ENCODE data around the gene NSUN5. TPM values are rescaled to one million over a fixed set of nuclear protein-coding genes. Genes with fewer than 3 reads are reported as not detected.
"Not testable (repeated sequence)": the region's sequence is repeated elsewhere in the genome, so short reads cannot be mapped to it uniquely, and the experiment has no call there.

Gene NSUN5
- total and polyA plus RNA-seq, 2 donors (not counting 3 experiments of a cell fraction or from before 2014, with no cell fraction given): 4.1 to 6.8 TPM

DNA sequence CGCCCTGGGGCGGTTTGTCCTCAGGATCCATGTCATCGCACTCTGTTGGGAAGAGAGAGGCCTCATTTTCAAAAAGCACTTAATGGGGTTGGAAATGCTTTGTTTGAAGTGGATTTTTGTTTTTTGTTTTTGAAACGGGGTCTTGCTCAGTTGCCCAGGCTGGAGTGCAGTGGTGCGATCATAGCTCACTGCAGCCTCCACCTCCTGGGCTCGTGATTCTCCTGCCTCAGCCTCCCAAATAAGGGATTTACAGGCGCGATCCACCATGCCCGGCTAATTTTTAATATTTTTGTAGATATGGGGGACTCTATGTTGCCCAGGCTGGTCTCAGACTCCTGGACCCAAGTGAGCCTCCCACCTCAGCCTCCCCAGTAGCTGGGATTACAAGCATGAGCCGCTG is 20.1 kb upstream of the NSUN5 start:
- Histone ChIP-seq H2AFZ (ENCODE audit: low read depth, low read length) (no peak overlapping the region), H3K36me3 (ENCODE audit: control insufficient read depth in 2 of 2, extremely low read depth in 1 of 2, insufficient read depth in 2 of 2, low read length in 2 of 2) (no peaks in the 10 kb centered on the region), H3K9me3 (replicated peaks; ENCODE audit: control insufficient read depth, insufficient read depth, low read length) (no peaks in the 10 kb centered on the region), H3K9me1 (replicated peaks; ENCODE audit: control insufficient read depth, extremely low read depth, insufficient read depth, low read length) (no peaks in the 10 kb centered on the region), H3K4me1 (ENCODE audit: control insufficient read depth, extremely low read depth, insufficient read depth, low read length) (peaks cover 2% of the 10 kb centered on the region), H3K27ac (ENCODE audit: insufficient read depth, low read depth, low read length) (no peak overlapping the region), H4K20me1 (replicated peaks; ENCODE audit: control insufficient read depth, extremely low read depth, insufficient read depth, low read length) (no peaks in the 10 kb centered on the region), H3K9ac (replicated peaks; ENCODE audit: extremely low read depth, insufficient read depth, low read length) (no peak overlapping the region), H3K4me3 (replicated peaks in 1 of 3; ENCODE audit: insufficient read depth in 1 of 3, low read depth in 1 of 3, low read length in 3 of 3) (no peak overlapping the region), H3K4me2 (ENCODE audit: insufficient read depth, low read length) (no peak overlapping the region), H3K79me2 (ENCODE audit: control insufficient read depth, insufficient read depth, low read length) (no peaks in the 10 kb centered on the region), H3K27me3 (ENCODE audit: control insufficient read depth in 2 of 2, insufficient read depth in 2 of 2, low read length in 2 of 2) (peaks cover 8 to 13% of the 10 kb centered on the region in 2 experiments)
- dilution Hi-C loops (cut with MboI; ENCODE audit: extremely low pct_ligation_motif_present, low sequenced_read_pairs): no loop called here
- intact Hi-C loops (cut with micrococcal nuclease): no loop called here
- ChIA-PET POLR2A (no interaction called here), CTCF (interaction anchor here (1.8 kb wide), 1 partner anchor 14 kb away, joined by 9 read pairs; no protein-coding TSS in a partner anchor)
- DNase-seq (ENCODE audit: low read depth, low spot score): no peak
- BruUV-seq (replicated peaks): no TSS peak
- TF ChIP-seq EZH2 (IDR thresholded peaks at IDR 0.05; ENCODE audit: borderline replicate concordance, low read depth, low read length, severe bottlenecking) (no peak), MYC (IDR thresholded peaks at IDR 0.05; ENCODE audit: low read depth, low read length) (no peak), POLR2AphosphoS5 (IDR thresholded peaks at IDR 0.05; ENCODE audit: insufficient read depth, low read depth, low read length) (no peak), JUN (IDR thresholded peaks at IDR 0.05; ENCODE audit: borderline replicate concordance, insufficient read depth, insufficient read length, low read depth) (no peak), POLR2A (IDR thresholded peaks at IDR 0.05; ENCODE audit: low read depth, low read length) (no peak), GATA2 (IDR thresholded peaks at IDR 0.05; ENCODE audit: insufficient read depth, insufficient read length, low read depth, low read length) (no peak), FOS (IDR thresholded peaks at IDR 0.05; ENCODE audit: borderline replicate concordance, insufficient read depth, low read length) (no peak)
- TF ChIP-seq, protein P1, sequence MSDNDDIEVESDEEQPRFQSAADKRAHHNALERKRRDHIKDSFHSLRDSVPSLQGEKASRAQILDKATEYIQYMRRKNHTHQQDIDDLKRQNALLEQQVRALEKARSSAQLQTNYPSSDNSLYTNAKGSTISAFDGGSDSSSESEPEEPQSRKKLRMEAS (IDR thresholded peaks at IDR 0.05; ENCODE audit: insufficient read depth, insufficient read length): no peak
- TF ChIP-seq, protein P2, sequence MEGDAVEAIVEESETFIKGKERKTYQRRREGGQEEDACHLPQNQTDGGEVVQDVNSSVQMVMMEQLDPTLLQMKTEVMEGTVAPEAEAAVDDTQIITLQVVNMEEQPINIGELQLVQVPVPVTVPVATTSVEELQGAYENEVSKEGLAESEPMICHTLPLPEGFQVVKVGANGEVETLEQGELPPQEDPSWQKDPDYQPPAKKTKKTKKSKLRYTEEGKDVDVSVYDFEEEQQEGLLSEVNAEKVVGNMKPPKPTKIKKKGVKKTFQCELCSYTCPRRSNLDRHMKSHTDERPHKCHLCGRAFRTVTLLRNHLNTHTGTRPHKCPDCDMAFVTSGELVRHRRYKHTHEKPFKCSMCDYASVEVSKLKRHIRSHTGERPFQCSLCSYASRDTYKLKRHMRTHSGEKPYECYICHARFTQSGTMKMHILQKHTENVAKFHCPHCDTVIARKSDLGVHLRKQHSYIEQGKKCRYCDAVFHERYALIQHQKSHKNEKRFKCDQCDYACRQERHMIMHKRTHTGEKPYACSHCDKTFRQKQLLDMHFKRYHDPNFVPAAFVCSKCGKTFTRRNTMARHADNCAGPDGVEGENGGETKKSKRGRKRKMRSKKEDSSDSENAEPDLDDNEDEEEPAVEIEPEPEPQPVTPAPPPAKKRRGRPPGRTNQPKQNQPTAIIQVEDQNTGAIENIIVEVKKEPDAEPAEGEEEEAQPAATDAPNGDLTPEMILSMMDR (IDR thresholded peaks at IDR 0.05; ENCODE audit: extremely low read depth in 1 of 2, insufficient read depth in 1 of 2, low read depth in 1 of 2, low read length in 2 of 2): no peak
- no peak for FAIRE-seq

- intact Hi-C loops (cut with micrococcal nuclease); H3K36me3 ChIP-seq (ENCODE audit: control insufficient read depth in 2 of 2, extremely low read depth in 1 of 2, insufficient read depth in 2 of 2, low read length in 2 of 2); H2AFZ ChIP-seq (ENCODE audit: low read depth, low read length); H3K9ac ChIP-seq (replicated peaks; ENCODE audit: extremely low read depth, insufficient read depth, low read length); FAIRE-seq; POLR2A ChIA-PET; H3K4me1 ChIP-seq (ENCODE audit: control insufficient read depth, extremely low read depth, insufficient read depth, low read length); H3K9me3 ChIP-seq (replicated peaks; ENCODE audit: control insufficient read depth, insufficient read depth, low read length); H3K4me3 ChIP-seq (replicated peaks in 1 of 3; ENCODE audit: insufficient read depth in 1 of 3, low read depth in 1 of 3, low read length in 3 of 3); dilution Hi-C loops (cut with MboI; ENCODE audit: extremely low pct_ligation_motif_present, low sequenced_read_pairs); DNase-seq (ENCODE audit: low read depth, low spot score); CTCF ChIA-PET; H3K79me2 ChIP-seq (ENCODE audit: control insufficient read depth, insufficient read depth, low read length); BruUV-seq (replicated peaks); H4K20me1 ChIP-seq (replicated peaks; ENCODE audit: control insufficient read depth, extremely low read depth, insufficient read depth, low read length); H3K27ac ChIP-seq (ENCODE audit: insufficient read depth, low read depth, low read length); H3K9me1 ChIP-seq (replicated peaks; ENCODE audit: control insufficient read depth, extremely low read depth, insufficient read depth, low read length); H3K4me2 ChIP-seq (ENCODE audit: insufficient read depth, low read length): not testable (repeated sequence)
- H3K27me3 ChIP-seq (ENCODE audit: control insufficient read depth in 2 of 2, insufficient read depth in 2 of 2, low read length in 2 of 2): peaks cover 8 to 13% of the 10 kb centered on the region in 2 experiments
These were observed 19.3 kb upstream of the NSUN5 start, which contains the start of the genes FKBP6 and TRIM50 for GRCh38 chr7:73327922-73328321. FKBP6 (plus strand) TSS chr7:73328161; CDS start chr7:73328429, 268 bp downstream. TRIM50 (minus strand) TSS chr7:73328082; CDS start chr7:73324787, 3,295 bp downstream.

DNA sequence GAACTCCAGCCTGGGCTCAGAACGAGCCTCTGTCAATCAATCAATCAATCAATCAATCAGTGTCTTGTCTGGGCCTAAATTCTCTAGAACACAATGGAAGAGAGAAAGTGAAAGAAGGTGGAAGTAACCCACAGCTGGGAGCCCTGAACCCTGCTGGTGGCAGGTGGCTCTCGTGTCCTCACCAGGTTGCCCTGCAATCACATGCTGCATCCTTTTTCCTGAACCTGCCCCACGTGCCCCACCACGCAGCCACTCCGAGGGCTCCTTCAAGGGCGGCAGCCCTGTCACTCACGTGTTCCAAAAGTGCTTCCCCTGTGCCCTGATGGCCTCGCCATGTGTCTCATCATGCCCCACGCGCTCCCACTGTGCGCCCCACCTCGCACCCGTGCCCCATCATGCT is 18.8 kb upstream of the NSUN5 start:
- intact Hi-C loops (cut with micrococcal nuclease); H3K79me2 ChIP-seq (ENCODE audit: control insufficient read depth, insufficient read depth, low read length); H3K36me3 ChIP-seq (ENCODE audit: control insufficient read depth in 2 of 2, extremely low read depth in 1 of 2, insufficient read depth in 2 of 2, low read length in 2 of 2); H3K9me3 ChIP-seq (replicated peaks; ENCODE audit: control insufficient read depth, insufficient read depth, low read length); H3K27ac ChIP-seq (ENCODE audit: insufficient read depth, low read depth, low read length); H3K9me1 ChIP-seq (replicated peaks; ENCODE audit: control insufficient read depth, extremely low read depth, insufficient read depth, low read length); H3K4me1 ChIP-seq (ENCODE audit: control insufficient read depth, extremely low read depth, insufficient read depth, low read length); H4K20me1 ChIP-seq (replicated peaks; ENCODE audit: control insufficient read depth, extremely low read depth, insufficient read depth, low read length); H3K4me3 ChIP-seq (replicated peaks in 1 of 3; ENCODE audit: insufficient read depth in 1 of 3, low read depth in 1 of 3, low read length in 3 of 3); DNase-seq (ENCODE audit: low read depth, low spot score); H3K9ac ChIP-seq (replicated peaks; ENCODE audit: extremely low read depth, insufficient read depth, low read length); BruUV-seq (replicated peaks); H2AFZ ChIP-seq (ENCODE audit: low read depth, low read length); POLR2A ChIA-PET; FAIRE-seq; dilution Hi-C loops (cut with MboI; ENCODE audit: extremely low pct_ligation_motif_present, low sequenced_read_pairs); H3K4me2 ChIP-seq (ENCODE audit: insufficient read depth, low read length): not testable (repeated sequence)
- H3K27me3 ChIP-seq (ENCODE audit: control insufficient read depth in 2 of 2, insufficient read depth in 2 of 2, low read length in 2 of 2): peaks cover 8 to 13% of the 10 kb centered on the region in 2 experiments
- CTCF ChIA-PET: interaction anchor here (1.1 kb wide), 1 partner anchor 125 kb away, joined by 3 read pairs; no protein-coding TSS in a partner anchor
